GM19324 (cell line): ENCODE measurements around the gene MRPS33.

Experiments used
- ATAC-seq: cut with Tn5 transposase; IDR thresholded peaks from one replicate; pipeline ENCODE4 v1.9.1; 2021; ENCODE audit warnings: mild to moderate bottlenecking, moderate library complexity; ENCODE audit not compliant: unreplicated experiment, low FRiP score

Gene MRPS33

DNA sequence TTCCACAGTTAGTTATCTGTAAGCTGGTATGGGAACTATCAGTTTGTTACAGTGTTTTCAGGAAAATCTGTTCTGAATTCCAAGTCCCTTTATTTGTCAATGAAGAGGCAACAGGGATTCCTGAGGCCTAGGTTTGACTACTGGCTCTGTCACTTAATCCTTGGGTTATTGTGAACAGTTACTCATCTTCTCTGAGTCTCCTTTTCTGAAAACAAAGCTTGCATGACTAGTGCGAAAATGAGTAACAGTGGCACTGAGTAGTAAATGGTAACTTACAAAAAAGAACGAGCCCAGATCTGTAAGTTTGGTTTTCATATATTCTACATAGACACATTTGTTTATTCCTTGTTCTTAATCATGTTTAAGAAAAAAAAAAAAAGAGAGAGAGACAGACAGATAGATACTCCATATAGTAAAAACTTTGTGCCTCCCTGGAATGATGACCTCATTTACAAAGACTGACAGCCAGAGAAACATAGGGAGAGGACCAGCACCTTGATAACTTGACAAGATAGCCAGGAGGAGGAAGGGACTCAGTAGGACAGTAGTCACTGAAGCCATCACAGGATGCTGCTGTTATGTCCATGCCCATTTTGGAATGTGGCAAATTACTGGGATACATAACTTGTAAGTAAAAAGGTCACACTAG, 1.9 kb downstream of the MRPS33 start:
- no peak for ATAC-seq

- ATAC-seq: no peak
Observed at GRCh38 chr7:141012044-141012685, 2.6 kb downstream of the MRPS33 start.

GRCh38 chr7:141011443-141011842, 3.3 kb downstream of the MRPS33 start:
- no peak for ATAC-seq

GRCh38 chr7:141003172-141004065, 11.3 kb downstream of the MRPS33 start:
- no peak for ATAC-seq

- ATAC-seq: no peak
Observed at GRCh38 chr7:141001546-141001945, 13.2 kb downstream of the MRPS33 start.

DNA sequence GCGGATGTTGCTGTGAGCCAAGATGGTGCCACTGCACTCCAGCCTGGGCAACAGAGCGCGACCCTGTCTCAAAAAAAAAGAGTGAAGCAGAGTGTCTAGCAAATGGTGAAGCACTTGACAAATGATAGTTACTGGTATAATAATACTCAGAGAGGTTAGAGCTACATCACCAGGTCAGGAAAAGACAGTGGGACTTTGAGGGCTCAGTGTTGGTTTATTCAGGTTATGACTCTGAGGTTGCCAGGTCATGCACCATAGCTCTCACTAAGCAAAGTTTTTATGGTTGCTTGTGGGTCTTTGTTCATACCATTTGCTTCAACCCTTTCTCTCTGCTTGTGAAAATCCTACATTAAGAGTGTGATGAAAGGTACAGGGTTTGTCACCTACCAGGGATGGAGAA, 13.6 kb downstream of the MRPS33 start:
- no peak for ATAC-seq

DNA sequence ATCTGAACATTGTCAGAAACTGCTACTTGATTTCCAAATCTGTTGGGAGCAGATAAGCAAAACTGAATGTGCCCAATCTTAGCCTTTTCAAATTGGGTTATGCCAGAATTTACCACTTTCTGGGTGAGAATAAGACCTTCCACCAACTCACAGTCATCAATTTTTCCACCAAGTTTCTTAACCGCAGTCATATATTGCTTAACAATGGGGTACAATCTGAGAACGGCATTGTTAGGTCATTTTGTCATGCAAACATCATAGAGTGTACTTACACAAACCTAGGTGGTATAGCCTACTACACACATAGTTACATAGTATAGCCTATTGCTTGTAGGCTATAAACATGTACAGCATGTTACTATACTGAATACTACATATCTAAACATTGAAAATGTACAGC, 16.0 kb downstream of the MRPS33 start:
- ATAC-seq: no peak

DNA sequence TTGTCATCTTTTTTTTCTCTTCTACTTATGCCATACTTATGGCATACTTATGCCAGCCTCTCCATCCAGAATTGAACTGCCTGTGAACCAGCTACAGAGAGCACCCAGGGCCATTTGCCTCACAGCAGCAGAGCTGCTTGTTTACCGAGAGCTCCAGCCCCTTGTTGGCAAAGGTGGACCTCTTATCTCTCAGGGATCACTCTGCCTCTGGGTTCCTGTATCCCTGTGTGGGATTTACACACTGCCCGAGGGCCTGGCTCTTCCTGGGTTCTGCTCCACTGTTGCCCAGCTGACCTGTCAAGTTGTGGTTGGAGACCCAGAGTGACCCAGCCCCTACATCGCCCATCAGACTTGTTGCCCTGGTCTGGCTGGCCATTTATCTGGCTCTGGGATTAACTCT, 22.3 kb downstream of the MRPS33 start:
- ATAC-seq: no peak

- peak; percentile 55 for ATAC-seq
Observed at GRCh38 chr7:140990193-140990962, 24.4 kb downstream of the MRPS33 start.

- ATAC-seq: peak; percentile 41
Observed at GRCh38 chr7:140989068-140989467, 25.7 kb downstream of the MRPS33 start.

GRCh38 chr7:140983802-140984201, 30.9 kb downstream of the MRPS33 start:
- no peak for ATAC-seq

DNA sequence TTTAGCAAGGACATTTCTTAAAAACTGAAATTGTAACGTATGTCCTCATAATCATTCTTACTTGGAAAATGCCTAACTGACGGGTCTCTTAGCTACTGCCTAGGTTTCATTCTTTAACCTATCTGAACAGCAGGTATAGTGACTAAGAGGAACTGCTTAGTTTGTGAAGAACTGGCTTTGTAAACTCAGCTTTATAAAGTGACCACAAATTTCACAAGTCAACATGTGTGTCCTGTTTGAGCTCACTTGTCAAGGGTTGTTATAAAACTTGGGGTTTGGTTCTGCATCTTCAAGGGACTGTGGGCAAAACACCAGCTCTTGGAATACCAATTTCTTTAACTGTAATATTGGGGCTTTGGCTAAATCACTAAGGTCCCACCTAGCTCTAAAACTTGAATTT, 32.2 kb downstream of the MRPS33 start:
- ATAC-seq: no peak

GRCh38 chr7:140981951-140982350, 32.8 kb downstream of the MRPS33 start:
- no peak for ATAC-seq

DNA sequence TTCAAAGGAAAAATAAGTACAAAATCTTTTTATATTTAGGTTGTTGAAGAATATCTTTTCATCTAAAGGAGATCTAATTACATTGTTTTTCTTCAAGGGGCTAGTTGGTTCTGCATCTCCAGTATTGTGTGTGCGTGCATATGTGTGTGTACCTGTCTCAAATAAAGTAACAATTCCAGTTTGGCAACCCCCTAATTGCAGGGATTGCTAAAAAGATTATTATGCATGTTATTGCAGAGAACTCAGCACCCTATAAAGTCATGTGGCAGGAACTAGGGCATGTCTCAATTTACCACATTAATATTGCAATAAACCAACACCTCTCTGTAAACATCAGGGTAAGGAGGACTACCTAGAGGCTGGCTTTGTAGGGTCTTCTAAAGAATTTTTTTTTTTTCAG, 37.0 kb downstream of the MRPS33 start:
- no peak for ATAC-seq

DNA sequence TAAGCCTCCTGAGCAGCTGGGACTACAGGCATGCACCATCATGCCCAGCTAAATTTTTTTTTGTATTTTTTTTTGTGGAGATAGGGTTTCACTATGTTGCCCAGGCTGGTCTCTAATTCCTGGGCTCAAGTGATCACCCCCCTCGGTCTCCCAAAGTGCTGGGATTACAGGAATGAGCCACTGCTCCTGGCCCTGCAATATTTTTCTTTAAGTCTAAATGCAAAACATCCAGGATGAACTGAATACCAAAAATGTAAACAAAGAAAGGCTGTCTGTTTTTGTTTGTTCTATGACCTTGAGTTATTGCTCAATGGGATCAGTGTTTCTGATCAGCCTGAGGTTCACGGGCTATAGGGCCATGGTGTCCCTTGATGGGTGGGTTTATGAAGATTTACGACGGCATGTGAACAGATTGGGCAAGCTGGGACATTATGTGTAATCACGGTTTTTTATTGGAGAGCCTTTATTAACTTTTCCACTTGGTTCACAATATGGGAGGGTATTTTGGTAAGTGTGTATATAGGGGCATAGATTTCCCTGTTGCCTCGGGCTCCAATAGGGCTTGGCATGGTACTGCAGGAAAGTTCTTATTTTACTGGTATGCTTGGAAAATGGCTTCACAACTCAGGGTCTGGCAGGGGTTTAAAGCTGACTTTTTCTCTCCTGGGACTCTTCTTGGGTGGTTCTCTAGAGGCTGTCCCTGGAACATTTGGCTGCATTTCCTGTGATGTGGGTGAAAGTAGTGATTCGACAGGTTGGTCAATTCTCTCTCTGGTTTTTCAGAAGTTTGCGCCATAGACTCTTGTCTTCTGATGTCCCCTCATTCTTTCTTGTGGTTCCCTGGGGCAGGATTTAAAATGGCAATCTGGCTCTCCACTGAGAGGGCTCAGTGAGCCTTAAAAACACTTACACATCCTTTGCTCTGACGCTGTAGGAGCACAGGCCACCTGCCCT, 41.6 kb downstream of the MRPS33 start:
- no peak for ATAC-seq

GRCh38 chr7:140972344-140972743, 42.4 kb downstream of the MRPS33 start:
- no peak for ATAC-seq

GRCh38 chr7:140967438-140967837, 47.3 kb downstream of the MRPS33 start:
- no peak for ATAC-seq

- no peak for ATAC-seq
Observed at GRCh38 chr7:140966561-140967233, 48.1 kb downstream of the MRPS33 start.

DNA sequence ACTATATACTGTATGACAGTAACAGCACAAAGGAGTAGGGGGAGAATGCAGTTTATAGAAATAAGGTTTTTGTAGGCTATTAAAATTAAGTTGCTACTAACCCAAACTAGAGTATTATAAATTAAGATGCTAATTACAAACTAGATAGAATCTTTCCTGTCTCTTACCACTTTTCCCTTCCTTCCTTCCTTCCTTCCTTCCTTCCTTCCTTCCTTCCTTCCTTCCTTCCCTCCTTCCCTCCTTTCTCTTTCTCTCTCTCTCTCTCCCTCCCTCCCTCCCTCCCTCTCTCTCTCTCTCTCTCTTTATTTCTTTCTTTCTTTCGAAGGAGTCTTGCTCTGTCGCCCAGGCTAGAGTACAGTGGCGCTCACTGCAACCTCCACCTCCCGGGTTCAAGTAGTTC, 53.6 kb downstream of the MRPS33 start:
- no peak for ATAC-seq
